Glutamatergic neuron (in vitro differentiated cells): Measurements from ENCODE around the gene RPA1. TPM values are rescaled to one million over a fixed set of nuclear protein-coding genes. Genes with fewer than 3 reads are reported as not detected.
"Not testable (repeated sequence)": the region's sequence is repeated elsewhere in the genome, so short reads cannot be mapped to it uniquely, and the experiment has no call there.

ENCODE experiments used
- DNase-seq: peaks from one replicate; pipeline ENCODE4 v3.0.0; 2022
- H3K27ac Mint-ChIP-seq: one replicate; pipeline ENCODE4 v1.8.0; 2020; ENCODE audit warnings: mild to moderate bottlenecking, mixed read lengths, inconsistent platforms; ENCODE audit not compliant: unreplicated experiment
- H3K27me3 Mint-ChIP-seq: one replicate; pipeline ENCODE4 v1.8.0; 2020; ENCODE audit warnings: mild to moderate bottlenecking, moderate library complexity, mixed read lengths, inconsistent platforms; ENCODE audit not compliant: unreplicated experiment
- H3K36me3 Mint-ChIP-seq: one replicate; pipeline ENCODE4 v1.8.0; 2020; ENCODE audit warnings: mild to moderate bottlenecking, mixed read lengths, inconsistent platforms; ENCODE audit not compliant: unreplicated experiment
- H3K4me1 Mint-ChIP-seq: one replicate; pipeline ENCODE4 v1.8.0; 2020; ENCODE audit warnings: mild to moderate bottlenecking, low read depth, mixed read lengths, inconsistent platforms; ENCODE audit not compliant: unreplicated experiment
- H3K4me3 Mint-ChIP-seq: one replicate; pipeline ENCODE4 v1.8.0; 2020; ENCODE audit warnings: mild to moderate bottlenecking, mixed read lengths, inconsistent platforms; ENCODE audit not compliant: unreplicated experiment
- H3K9me3 Mint-ChIP-seq: one replicate; pipeline ENCODE4 v1.8.0; 2020; ENCODE audit warnings: mild to moderate bottlenecking, moderate library complexity, mixed read lengths, inconsistent platforms; ENCODE audit not compliant: unreplicated experiment
- CTCF ChIP-seq: fragments of 200-600 bp; sonication (generic); IDR thresholded peaks from one replicate; pipeline ENCODE4 v1.5.0; 2021; ENCODE audit not compliant: partially characterized antibody, unreplicated experiment
- total RNA-seq: library from RNA; stranded (reverse); fragmentation: NEBNext Ultra II Directional; extraction: Animal tissue kit (Norgen Biotek cat#: 25700); gene quantifications from one replicate; pipeline ENCODE4 v1.2.1, GENCODE V29; 2021; ENCODE audit not compliant: unreplicated experiment

Gene RPA1
- total RNA-seq, 1 donor from 2014 or later, result 43.4 TPM

GRCh38 chr17:1793447-1793806 lies 36.4 kb upstream of the RPA1 start:
- Mint-ChIP-seq H3K27ac (no peak overlapping the region), H3K36me3 (no peaks in the 10 kb centered on the region), H3K9me3 (peaks cover 2% of the 10 kb centered on the region), H3K4me3 (no peak overlapping the region), H3K4me1 (peaks cover 8% of the 10 kb centered on the region), H3K27me3 (peaks cover 2% of the 10 kb centered on the region)
- TF ChIP-seq CTCF, result no peak
- DNase-seq, result no peak

GRCh38 chr17:1796800-1797199 lies 33.0 kb upstream of the RPA1 start:
- Mint-ChIP-seq H3K4me3 (peak overlapping the region; percentile 74), H3K36me3 (no peaks in the 10 kb centered on the region)

GRCh38 chr17:1797323-1797722 lies 32.5 kb upstream of the RPA1 start:
- Mint-ChIP-seq H3K4me1 (peaks cover 15% of the 10 kb centered on the region), H3K36me3 (no peaks in the 10 kb centered on the region), H3K4me3 (peak overlapping the region; percentile 74), H3K9me3 (peaks cover 4% of the 10 kb centered on the region), H3K27me3 (peaks cover 4% of the 10 kb centered on the region), H3K27ac (peak overlapping the region; percentile 80)
- TF ChIP-seq CTCF, result no peak
- peak; percentile 47 for DNase-seq

More at GRCh38 chr17:1796800-1797199, 33.0 kb upstream of the RPA1 start:
- no peak for DNase-seq
- H3K9me3 Mint-ChIP-seq, result peaks cover 4% of the 10 kb centered on the region
- peak overlapping the region; percentile 80 for H3K27ac Mint-ChIP-seq
- TF ChIP-seq CTCF, result no peak
- H3K4me1 Mint-ChIP-seq, result peaks cover 15% of the 10 kb centered on the region
- peaks cover 4% of the 10 kb centered on the region for H3K27me3 Mint-ChIP-seq

- not testable (repeated sequence) for H3K27ac Mint-ChIP-seq, H3K27me3 Mint-ChIP-seq, DNase-seq, H3K4me3 Mint-ChIP-seq, H3K36me3 Mint-ChIP-seq, H3K9me3 Mint-ChIP-seq
- H3K4me1 Mint-ChIP-seq, result peaks cover 15% of the 10 kb centered on the region
These were observed 32.0 kb upstream of the RPA1 start for GRCh38 chr17:1797846-1798245.

- Mint-ChIP-seq H3K27ac (peak overlapping the region; percentile 67), H3K9me3 (peaks cover 4% of the 10 kb centered on the region), H3K4me3 (no peak overlapping the region), H3K27me3 (peaks cover 4% of the 10 kb centered on the region), H3K36me3 (no peaks in the 10 kb centered on the region), H3K4me1 (peaks cover 15% of the 10 kb centered on the region)
- no peak for DNase-seq
- no peak for TF ChIP-seq CTCF
These were observed 29.6 kb upstream of the RPA1 start for GRCh38 chr17:1800240-1800639.

GRCh38 chr17:1800712-1801111 lies 29.1 kb upstream of the RPA1 start:
- H3K36me3 Mint-ChIP-seq, result no peaks in the 10 kb centered on the region
- no peak overlapping the region for H3K4me3 Mint-ChIP-seq
- H3K27ac Mint-ChIP-seq, result peak overlapping the region; percentile 67
- DNase-seq, result no peak
- TF ChIP-seq CTCF, result no peak
- H3K9me3 Mint-ChIP-seq, result peaks cover 4% of the 10 kb centered on the region
- H3K4me1 Mint-ChIP-seq, result peaks cover 15% of the 10 kb centered on the region
- peaks cover 4% of the 10 kb centered on the region for H3K27me3 Mint-ChIP-seq
